ENCODE measurements around the gene CERS6.
"Not testable (repeated sequence)": the region's sequence is repeated elsewhere in the genome, so short reads cannot be mapped to it uniquely, and the experiment has no call there.

The CERS6 gene

GRCh38 chr2:168469281-168469988, 13.4 kb downstream of the CERS6 start:
- DNase-seq = no peak

DNA sequence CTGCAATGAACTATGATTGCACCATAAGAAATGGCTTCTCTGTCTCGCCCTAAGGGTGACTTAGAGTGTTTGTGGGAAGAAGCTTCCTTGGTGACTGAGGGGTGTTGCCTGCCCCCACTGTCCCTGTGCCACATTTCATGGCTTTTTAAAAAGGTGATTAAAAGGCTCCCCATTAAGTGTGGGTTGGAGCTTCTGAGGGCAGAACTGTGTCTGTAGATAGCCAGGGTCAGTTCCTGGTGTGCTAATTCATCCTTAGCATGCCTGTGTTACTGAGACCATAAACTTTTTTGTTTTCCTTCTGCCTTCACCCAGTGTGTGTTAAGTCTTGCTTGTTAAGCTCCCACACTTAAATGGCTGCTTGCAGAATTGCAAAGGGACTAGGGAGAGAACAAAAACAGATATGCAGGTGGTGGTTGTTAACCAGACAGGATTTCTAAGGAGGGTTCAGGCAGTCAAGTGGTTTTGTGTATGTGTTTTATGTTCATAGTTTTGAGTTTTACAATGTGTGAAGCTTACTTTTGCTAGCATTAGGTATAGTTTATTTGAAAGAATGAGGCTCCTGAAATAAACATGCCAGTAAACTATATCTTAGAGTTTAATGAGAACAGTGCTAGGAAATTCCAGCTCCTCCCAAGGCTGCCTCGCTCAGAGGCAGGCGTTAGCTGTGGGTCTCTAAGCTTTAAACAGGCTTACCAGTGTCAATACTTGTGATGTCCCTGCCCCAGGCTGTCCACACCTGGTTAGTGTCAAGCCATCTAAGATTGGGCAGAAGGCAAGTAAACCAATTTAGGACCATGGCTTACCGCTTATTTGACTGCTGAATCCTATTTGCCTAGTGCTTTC, 14.5 kb downstream of the CERS6 start:
- no peak for DNase-seq

GRCh38 chr2:168471163-168471475, 15.0 kb downstream of the CERS6 start:
- no peak for DNase-seq

- no peak for DNase-seq
Observed at GRCh38 chr2:168475636-168476035, 19.6 kb downstream of the CERS6 start.

GRCh38 chr2:168478206-168478605, 22.1 kb downstream of the CERS6 start:
- DNase-seq = no peak

GRCh38 chr2:168480356-168480755, 24.3 kb downstream of the CERS6 start:
- no peak for DNase-seq

DNA sequence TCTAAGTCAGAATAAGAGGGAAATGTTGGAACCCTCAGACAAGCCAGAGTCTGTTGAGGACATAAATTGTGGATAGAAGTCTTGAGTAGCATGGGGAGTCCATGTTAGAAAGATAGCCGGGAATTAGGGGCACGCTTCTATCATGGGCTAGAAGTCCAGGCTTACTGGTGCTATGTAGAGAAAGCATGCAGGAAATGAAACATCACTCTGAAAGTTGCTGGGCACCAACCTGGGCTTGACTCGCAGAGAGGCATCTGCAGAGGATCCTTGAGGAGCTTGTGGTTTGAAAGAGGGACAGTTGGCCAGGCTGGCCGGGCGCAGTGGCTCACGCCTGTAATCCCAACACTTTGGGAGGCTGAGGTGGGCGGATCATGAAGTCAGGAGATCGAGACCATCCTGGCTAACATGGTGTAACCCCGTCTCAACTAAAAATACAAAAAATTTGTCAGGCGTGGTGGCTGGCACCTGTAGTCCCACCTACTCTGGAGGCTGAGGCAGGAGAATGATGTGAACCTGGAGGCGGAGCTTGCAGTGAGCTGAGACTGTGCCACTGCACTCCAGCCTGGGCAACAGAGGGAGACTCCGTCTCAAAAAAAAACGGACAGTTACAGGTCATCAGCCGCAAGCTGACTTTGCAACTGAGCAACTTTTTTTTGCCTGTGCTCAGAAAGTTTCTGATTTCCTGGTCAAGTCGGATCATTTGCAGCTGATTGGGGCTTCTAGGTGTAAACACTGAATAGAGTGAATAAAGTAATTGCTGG, 24.9 kb downstream of the CERS6 start:
- no peak for DNase-seq

DNA sequence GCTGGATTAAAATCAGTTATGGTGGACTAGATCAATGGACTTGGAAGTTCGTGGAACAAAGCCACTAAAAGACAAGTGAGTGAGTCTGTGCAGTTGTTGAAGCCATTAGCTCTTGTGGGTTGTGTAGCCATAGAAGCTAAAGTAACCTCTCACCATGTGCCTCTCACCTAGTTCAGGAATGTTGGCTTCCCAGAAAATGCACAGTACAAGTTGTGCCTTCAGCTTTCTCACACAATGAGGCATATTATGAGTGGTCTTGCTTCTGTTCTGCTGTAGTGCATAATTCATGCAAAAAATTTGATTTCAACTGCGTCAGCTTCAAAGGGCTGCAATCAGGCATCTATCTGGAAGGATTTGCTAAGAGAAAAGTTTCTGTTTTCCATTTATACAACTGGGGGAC, 26.2 kb downstream of the CERS6 start:
- no peak for DNase-seq

- DNase-seq = no peak
Observed at GRCh38 chr2:168482952-168483831, 27.1 kb downstream of the CERS6 start.

DNA sequence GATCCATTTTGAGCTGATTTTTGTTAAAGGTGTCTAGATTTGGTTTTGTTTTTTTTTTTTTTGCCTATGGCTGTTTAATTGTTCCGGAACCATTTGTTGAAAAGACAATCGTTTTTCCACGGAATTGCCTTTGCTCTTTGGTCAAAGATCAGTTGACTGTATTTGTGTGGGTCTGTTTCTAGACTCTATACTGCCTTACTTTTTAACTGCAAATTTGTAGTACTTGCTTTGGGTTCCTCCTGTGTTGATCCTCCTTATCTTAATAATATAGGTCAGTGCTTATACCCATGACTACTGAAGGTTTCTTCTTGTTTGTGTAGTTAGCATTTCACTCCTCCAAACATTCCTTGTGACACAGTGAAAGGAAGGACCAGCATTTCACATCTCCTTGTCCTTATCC, 30.4 kb downstream of the CERS6 start:
- DNase-seq = no peak

DNA sequence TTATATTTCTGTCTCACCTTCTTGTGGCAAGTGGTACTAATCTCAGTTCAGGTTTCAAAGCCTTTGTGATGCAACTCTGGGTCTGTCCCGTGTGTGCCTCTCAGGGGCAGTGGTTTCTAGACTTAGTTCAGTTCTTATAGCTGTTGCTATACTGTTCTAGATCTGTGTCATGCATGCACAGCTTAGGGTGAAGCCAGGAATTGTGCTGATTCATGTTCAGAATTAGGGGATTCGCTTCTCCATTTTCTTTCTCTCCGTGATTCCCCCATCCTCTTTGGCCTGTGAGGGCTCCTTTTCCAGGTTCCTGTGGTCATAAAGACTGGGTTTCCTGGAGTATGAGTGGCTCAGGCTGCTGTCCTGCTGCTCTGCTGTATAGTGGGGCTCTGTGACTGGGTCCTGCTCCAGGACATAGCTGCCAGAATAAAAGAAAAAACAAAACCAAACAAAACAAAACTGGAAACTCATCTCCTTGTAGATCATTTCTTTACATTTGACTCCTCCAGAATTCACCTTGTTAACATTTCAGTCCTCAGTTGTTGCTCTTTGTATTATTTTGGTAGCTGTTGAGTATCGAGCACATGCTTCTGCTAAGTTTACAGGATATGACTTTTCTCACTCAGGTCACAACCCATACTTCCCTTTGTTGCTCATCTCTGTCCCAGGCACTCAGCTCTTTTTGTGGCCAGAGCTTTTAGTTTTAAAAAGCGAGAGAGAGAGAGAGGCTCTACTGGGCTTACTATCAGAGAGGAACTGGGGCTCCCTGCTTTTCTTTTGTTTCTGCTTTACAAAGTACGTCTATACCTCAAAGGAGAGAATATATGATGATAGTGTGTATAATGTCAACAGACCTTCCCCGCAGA, 34.2 kb downstream of the CERS6 start:
- DNase-seq = peak; percentile 27

GRCh38 chr2:168490946-168491605, 35.0 kb downstream of the CERS6 start:
- DNase-seq = no peak

- DNase-seq = not testable (repeated sequence)
Observed at GRCh38 chr2:168491728-168492127, 35.7 kb downstream of the CERS6 start.

- not testable (repeated sequence) for DNase-seq
Observed at GRCh38 chr2:168493219-168493618, 37.1 kb downstream of the CERS6 start.

- no peak for DNase-seq
Observed at GRCh38 chr2:168494190-168494711, 38.2 kb downstream of the CERS6 start.

- DNase-seq = no peak
Observed at GRCh38 chr2:168495524-168495923, 39.5 kb downstream of the CERS6 start.

GRCh38 chr2:168496906-168497305, 40.8 kb downstream of the CERS6 start:
- no peak for DNase-seq

- DNase-seq = no peak
Observed at GRCh38 chr2:168499500-168499899, 43.4 kb downstream of the CERS6 start.

DNA sequence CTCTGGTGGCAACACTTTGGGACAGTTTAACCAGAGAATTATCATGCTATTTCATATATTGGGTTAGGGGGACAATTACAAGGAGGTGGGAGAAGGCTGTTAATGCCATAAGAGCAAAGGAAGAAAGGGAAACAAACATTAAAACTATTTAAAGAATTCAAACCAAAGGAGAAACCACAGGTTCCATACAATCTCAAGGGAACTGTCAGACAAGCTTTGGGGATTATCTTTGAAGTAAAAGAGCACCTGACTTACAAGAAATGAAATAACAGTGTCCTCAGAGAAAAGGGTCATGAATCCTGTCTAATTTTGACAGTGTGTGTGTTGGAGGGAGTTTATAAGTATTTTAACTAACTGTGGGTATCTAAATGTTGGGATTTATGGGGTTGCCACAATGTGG, 44.4 kb downstream of the CERS6 start:
- no peak for DNase-seq

DNA sequence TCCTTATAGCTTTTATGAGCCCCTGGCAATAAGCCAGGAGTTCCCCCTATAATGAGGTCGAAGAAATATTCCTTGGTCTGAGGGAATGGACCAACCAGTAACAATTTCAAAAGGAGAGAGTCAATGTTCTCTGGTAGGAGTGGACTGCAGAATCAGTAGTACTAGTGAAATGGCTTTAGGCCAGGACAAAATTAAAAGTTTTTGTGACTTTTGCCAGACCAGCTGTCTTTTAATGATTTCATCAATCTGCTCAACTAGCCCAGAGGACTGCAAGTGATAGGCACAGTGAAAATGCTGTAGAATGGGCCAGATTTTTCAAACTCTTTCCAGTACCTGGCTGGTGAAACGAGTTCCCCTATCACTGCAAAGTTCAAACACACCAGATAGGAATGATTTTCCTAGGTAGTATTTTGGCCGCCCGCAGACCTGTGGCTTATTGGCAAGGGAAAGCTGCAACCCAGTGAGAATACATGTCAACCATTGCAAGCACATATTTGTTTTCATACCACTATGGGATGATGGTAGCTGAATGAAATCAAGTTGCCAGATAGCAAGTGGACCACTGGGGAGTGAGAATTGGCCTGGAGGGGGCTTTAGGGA, 45.5 kb downstream of the CERS6 start:
- no peak for DNase-seq

Data from activated CD8-positive, alpha-beta memory T cell treated with anti-CD3 and anti-CD28 coated beads, Interleukin-2, amount 50 U/mL, for 4 hours (primary cell).